DMS 273 (cell line): ENCODE data around the gene SLIT3.

Source experiments
- DNase-seq: peaks from one replicate; lab custom pipeline; 2025; ENCODE audit not compliant: unreplicated experiment; lab: John Stamatoyannopoulos, UW

SLIT3 gene

GRCh38 chr5:168844016-168844921, 456.7 kb downstream of the SLIT3 start:
- peak; percentile 25 for DNase-seq

- DNase-seq = no peak
Measured at GRCh38 chr5:168843277-168844015, 457.5 kb downstream of the SLIT3 start.

DNA sequence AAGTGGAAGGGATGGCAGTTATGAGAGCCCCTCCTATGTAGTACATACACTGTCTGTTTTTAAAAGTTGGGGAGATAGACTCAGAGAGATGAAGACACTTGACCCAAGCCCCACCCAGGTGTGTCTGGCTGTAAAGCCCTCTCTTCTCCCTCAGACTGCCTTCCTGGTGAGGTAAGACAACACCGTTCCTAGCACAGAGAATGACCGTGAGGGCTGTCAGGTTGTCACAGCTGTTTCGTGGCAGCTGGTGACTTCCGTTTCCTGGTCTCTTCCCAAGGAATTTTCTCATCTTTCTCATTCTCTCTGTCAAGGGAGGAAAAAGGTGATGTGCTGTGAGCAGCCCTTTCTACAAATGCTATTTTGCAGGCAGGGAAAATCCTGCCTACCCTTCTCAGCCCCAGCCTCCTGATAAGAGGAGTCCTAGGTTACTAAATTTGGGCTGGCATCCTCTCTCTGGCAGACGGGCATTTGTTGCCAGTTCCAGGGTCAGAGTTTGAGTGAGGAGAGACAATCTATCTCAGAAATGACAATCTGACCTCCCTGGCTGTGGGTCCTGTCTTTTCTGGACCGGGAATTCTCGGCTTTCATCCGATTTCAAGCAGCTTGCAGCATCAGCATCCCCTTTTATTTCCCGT, 458.3 kb downstream of the SLIT3 start:
- DNase-seq = peak; percentile 22

GRCh38 chr5:168837852-168838251, 463.1 kb downstream of the SLIT3 start:
- DNase-seq = no peak

DNA sequence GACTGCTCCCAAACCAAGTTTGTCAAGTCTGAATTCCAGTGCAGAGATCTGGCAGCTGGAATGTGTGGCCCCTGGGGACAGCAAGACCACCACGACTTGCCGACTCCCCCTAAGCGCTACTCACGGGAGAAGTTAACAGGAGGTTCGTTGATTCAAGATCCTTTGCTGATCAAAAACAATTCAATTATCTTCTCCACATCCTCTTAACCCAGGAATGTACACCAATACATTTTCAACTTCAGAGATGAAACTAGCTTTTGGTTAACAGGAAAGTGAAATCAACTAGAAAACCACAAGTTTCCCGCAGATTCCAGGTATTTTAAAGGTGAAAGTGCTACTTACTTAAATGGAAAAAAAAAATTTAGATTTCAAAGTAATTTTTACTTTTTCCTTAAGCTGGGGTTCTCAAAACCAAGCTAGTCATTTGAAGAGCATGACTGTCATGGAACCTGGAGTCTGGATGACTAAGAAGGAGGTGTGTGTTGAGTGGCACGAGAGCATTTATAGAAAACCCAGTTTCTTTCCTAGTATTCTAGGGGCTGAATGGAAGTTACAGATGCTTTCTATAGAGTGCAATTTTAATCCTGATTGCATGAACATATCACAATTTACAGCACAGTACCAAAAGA, 464.2 kb downstream of the SLIT3 start:
- DNase-seq = no peak

DNA sequence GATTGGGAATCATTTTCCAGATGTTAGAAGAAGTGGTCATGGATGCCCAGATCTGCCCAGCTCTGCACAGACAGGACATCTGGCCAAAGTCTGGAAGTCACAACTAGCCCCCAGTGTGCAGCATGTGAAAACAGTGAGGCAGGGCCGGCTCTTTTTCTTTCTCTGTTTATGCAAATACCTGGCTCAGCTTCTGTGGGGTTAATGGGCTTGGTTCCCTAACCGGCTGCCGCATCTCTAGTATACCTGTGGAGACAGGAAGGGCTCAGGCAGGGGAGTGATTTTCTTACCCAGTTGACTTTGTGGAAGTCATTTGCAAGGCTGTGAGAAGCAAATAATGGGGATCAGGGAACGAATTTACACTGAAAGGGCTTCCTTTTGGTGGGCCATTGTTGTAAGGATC, 467.0 kb downstream of the SLIT3 start:
- no peak for DNase-seq

DNA sequence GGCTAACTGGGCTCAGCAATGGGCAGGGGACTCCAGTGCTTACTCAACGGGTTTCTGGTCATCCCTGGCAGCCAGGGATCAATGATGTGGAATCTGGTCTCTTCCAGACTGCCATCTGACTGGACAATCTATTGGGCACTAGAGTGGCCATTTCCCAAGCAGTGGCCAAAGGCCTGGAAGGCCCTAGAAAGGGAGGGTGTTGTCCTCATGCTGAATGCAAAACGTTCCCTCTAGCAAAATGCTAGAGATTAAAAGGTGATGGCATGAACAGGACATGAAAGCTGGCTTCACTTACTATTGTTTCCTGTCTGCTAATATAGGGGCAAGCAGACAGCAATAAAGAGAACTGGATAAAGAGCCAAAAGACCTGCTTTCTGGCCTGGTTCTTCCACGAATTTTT, 467.6 kb downstream of the SLIT3 start:
- DNase-seq = no peak

DNA sequence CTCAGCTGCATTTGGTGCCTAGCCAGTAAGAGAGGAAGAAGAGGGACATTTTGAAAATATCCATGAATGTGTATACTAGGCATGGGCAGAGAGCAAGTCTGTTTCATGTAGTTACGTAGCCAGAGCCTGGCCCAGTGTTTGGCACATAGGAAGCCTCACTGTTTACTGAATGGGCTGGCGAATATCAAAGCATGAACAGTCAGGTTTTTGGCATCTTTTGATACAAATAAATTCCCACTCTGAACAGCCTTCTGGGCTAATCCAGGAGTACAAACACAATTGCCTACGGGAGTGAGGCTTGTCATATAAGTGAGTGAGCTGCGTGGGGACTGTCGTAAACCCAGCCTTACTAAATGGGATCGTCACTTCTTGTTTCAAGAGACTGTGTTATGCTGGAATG, 468.6 kb downstream of the SLIT3 start:
- DNase-seq = no peak

DNA sequence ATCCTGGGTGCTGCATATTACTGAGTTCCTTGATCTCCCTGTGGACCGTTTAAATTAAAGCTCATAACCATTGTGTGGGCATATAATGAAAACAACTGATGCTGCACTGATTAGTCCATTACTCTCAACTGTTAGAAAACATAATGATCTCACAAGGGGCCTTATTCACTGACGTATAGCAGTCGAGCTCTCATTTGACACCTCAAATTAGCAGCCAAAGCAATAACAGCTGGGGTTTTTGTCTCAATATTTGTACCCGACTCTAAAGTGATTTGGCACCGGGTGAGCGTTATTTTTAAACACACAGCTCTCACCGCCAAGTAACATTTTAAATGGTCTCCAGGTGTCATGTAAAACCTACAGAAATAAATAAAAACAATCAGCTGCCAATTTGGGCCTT, 469.6 kb downstream of the SLIT3 start:
- peak; percentile 25 for DNase-seq

GRCh38 chr5:168830833-168831232, 470.1 kb downstream of the SLIT3 start:
- no peak for DNase-seq

GRCh38 chr5:168829922-168830417, 471.0 kb downstream of the SLIT3 start:
- no peak for DNase-seq

- DNase-seq = no peak
Measured at GRCh38 chr5:168829044-168829443, 471.9 kb downstream of the SLIT3 start.

DNA sequence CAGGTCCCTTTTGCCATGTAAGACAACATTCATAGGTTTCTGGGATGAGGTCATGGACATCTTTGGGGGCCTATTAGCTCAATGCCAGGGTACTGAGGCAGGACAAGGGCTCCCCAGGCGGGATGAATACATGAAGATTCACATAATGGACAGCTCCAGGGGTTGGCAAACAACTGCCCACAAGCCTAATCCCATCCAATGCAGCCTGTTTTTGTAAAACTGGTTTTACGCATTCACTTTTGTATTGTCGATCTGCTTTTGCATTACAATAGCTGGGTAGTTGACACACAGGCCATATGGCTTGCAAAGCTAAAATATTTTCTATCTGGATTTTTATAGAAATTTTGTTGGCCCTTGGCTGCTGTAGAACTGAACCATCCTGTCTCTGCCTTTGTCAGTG, 473.3 kb downstream of the SLIT3 start:
- DNase-seq = no peak

GRCh38 chr5:168826246-168826725, 474.7 kb downstream of the SLIT3 start:
- DNase-seq = no peak

GRCh38 chr5:168822745-168823281, 478.1 kb downstream of the SLIT3 start:
- DNase-seq = no peak

- DNase-seq = no peak
Measured at GRCh38 chr5:168822248-168822744, 478.6 kb downstream of the SLIT3 start.

DNA sequence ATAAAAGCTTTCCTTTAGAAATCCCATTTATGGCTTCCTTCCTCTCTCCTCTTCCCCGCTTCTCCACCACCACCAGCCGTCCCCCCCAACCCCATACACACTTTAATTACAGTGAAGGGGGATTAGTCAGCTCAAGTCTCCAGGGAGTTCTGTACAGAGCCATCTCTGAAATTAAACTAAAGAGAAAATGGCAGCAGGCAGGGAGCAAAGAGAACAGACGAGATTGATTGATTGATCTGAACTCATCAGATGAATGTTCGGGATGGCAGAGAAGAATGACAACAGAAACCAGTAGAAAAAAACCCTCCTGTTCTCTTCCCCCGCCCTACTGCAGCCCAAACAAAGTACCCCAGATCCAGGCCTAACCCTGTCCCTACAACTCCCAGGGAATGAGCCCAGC, 480.1 kb downstream of the SLIT3 start:
- DNase-seq = no peak

- no peak for DNase-seq
Measured at GRCh38 chr5:168819004-168819621, 481.8 kb downstream of the SLIT3 start.

GRCh38 chr5:168818558-168818957, 482.4 kb downstream of the SLIT3 start:
- no peak for DNase-seq

DNA sequence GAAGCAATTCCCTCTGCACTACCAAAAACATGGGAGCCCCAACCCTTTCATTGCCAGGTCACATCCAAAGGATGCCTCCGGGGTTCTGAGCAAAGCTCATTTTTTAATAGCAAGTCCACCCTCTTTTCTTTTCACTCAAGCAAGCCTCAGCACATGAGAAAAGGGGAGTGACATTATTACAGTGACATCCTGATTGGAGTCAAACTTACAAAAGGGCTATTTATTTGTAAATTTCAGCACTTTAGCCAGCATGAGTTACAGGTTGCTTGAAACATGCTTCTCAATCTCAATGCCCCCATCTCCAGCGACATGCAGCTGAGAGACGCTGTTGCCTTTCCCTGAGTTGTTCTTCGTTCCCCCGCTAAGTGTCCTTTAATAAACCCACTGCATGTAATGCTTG, 483.3 kb downstream of the SLIT3 start:
- no peak for DNase-seq
